Measurements from ENCODE around the gene CYTH2. TPM values are rescaled to one million over a fixed set of nuclear protein-coding genes. Genes with fewer than 3 reads are reported as not detected.

CYTH2 gene
- total and polyA plus RNA-seq, 2 experiments from 2014 or later: 41.1 to 60.4 TPM

- 0 out of 2 replicates have a peak, but pooled peaks cover 2% of the 10 kb centered on the region for H3K27me3 ChIP-seq (ENCODE audit: insufficient read depth)
- peaks cover 11% of the 10 kb centered on the region for H3K27me3 Mint-ChIP-seq (ENCODE audit: insufficient read depth, low read depth, poor library complexity)
- no peak overlapping the region for H3K4me3 Mint-ChIP-seq
Measured at GRCh38 chr19:48497728-48498594, 28.8 kb downstream of the CYTH2 start.

More at GRCh38 chr19:48497728-48498594, 28.8 kb downstream of the CYTH2 start:
- Histone ChIP-seq H4K20me1 (replicated peaks; ENCODE audit: insufficient read depth) (no peaks in the 10 kb centered on the region; the same call in 1 of the 2 replicates), H3K9me2 (ENCODE audit: insufficient read depth) (no peaks in the 10 kb centered on the region), H3K4me1 (ENCODE audit: insufficient read depth) (peaks cover 11% of the 10 kb centered on the region; the same call in 1 of the 2 replicates), H3K36me3 (ENCODE audit: insufficient read depth) (no peaks in the 10 kb centered on the region), H3K27ac (ENCODE audit: low read depth) (no peak overlapping the region), H3K4me2 (no peak overlapping the region), H3K4me3 (no peak overlapping the region), H3F3A (replicated peaks; ENCODE audit: low read depth) (peaks cover 18% of the 10 kb centered on the region), H3K79me2 (replicated peaks; ENCODE audit: insufficient read depth) (no peaks in the 10 kb centered on the region), H2AFZ (no peak overlapping the region)
- DNase-seq (ENCODE audit: low spot score) (peak; percentile 3), ATAC-seq (no peak)
- Mint-ChIP-seq H3K9me3 (no peaks in the 10 kb centered on the region; the same call in 2 of the 3 replicates), H3K36me3 (ENCODE audit: low read depth) (no peaks in the 10 kb centered on the region; the same call in 1 of the 3 replicates), H3K27ac (no peak overlapping the region), H3K4me1 (peaks cover 17% of the 10 kb centered on the region)
- TF ChIP-seq, protein P1, sequence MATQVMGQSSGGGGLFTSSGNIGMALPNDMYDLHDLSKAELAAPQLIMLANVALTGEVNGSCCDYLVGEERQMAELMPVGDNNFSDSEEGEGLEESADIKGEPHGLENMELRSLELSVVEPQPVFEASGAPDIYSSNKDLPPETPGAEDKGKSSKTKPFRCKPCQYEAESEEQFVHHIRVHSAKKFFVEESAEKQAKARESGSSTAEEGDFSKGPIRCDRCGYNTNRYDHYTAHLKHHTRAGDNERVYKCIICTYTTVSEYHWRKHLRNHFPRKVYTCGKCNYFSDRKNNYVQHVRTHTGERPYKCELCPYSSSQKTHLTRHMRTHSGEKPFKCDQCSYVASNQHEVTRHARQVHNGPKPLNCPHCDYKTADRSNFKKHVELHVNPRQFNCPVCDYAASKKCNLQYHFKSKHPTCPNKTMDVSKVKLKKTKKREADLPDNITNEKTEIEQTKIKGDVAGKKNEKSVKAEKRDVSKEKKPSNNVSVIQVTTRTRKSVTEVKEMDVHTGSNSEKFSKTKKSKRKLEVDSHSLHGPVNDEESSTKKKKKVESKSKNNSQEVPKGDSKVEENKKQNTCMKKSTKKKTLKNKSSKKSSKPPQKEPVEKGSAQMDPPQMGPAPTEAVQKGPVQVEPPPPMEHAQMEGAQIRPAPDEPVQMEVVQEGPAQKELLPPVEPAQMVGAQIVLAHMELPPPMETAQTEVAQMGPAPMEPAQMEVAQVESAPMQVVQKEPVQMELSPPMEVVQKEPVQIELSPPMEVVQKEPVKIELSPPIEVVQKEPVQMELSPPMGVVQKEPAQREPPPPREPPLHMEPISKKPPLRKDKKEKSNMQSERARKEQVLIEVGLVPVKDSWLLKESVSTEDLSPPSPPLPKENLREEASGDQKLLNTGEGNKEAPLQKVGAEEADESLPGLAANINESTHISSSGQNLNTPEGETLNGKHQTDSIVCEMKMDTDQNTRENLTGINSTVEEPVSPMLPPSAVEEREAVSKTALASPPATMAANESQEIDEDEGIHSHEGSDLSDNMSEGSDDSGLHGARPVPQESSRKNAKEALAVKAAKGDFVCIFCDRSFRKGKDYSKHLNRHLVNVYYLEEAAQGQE (IDR thresholded peaks at IDR 0.05; ENCODE audit: unreplicated experiment): no peak
- TF ChIP-seq ZNF114 (CRISPR knock-in tag; IDR thresholded peaks at IDR 0.05): no peak
- TF ChIP-seq NANOG (IDR thresholded peaks at IDR 0.05; ENCODE audit: borderline replicate concordance): no peak
- TF ChIP-seq JUNB (IDR thresholded peaks at IDR 0.05; ENCODE audit: unreplicated experiment): no peak
- TF ChIP-seq STAT1 (IDR thresholded peaks at IDR 0.05; ENCODE audit: unreplicated experiment): no peak
- no peak for TF ChIP-seq POLR2AphosphoS5 (IDR thresholded peaks at IDR 0.05; ENCODE audit: low read depth)
- no peak for TF ChIP-seq CREB1 (CRISPR knock-in tag; IDR thresholded peaks at IDR 0.05; ENCODE audit: low read depth)
- TF ChIP-seq ETS1 (IDR thresholded peaks at IDR 0.05): no peak

Measured in GM23338 (cell line).